T-helper 17 cell (primary cell): ENCODE results near the gene PM20D2. TPM values are rescaled to one million over a fixed set of nuclear protein-coding genes. Genes with fewer than 3 reads are reported as not detected.

Source experiments
- ATAC-seq: fragments of 150-1000 bp; cut with Tn5 transposase; 2 replicates; pipeline ENCODE4 v1.10.0; 2021; ENCODE audit warnings: mild to moderate bottlenecking, moderate library complexity
- DNase-seq, 3 donors: peaks; one replicate each; pipeline versions ENCODE4 v3.0.0 to v3.0.0-alpha.2; 2020 to 2021
- H3K9me3 ChIP-seq: one replicate; pipeline ENCODE4 v1.7.0; 2013; ENCODE audit warnings: low read length, mild to moderate bottlenecking; ENCODE audit not compliant: control insufficient read depth, poor library complexity, severe bottlenecking
- H3K27ac Mint-ChIP-seq: one replicate; pipeline ENCODE4 v1.8.0; 2022; ENCODE audit warnings: mild to moderate bottlenecking, moderate library complexity, mixed read lengths
- H3K27me3 Mint-ChIP-seq: one replicate; pipeline ENCODE4 v1.8.0; 2022; ENCODE audit warnings: mixed read lengths
- H3K36me3 Mint-ChIP-seq: one replicate; pipeline ENCODE4 v1.8.0; 2022; ENCODE audit warnings: low read depth, mixed read lengths
- H3K4me1 Mint-ChIP-seq: one replicate; pipeline ENCODE4 v1.8.0; 2022; ENCODE audit warnings: mild to moderate bottlenecking, mixed read lengths
- H3K4me3 Mint-ChIP-seq: one replicate; pipeline ENCODE4 v1.8.0; 2022; ENCODE audit warnings: mild to moderate bottlenecking, moderate library complexity, mixed read lengths
- total RNA-seq, 4 donors: library from RNA in 2 of 4; stranded (reverse) in 2 of 4; gene quantifications; one replicate each; pipeline ENCODE4 v1.2.3 and lab custom pipeline; 2022 to 2026

PM20D2 gene
- total RNA-seq, 2 donors from 2014 or later = 4.2 to 5.5 TPM

GRCh38 chr6:89198235-89198634 lies 52.4 kb downstream of the PM20D2 start:
- no peaks in the 10 kb centered on the region for H3K4me1 Mint-ChIP-seq
- no peak overlapping the region for H3K27ac Mint-ChIP-seq
- peaks cover 2% of the 10 kb centered on the region for H3K27me3 Mint-ChIP-seq
- H3K9me3 ChIP-seq = no peaks in the 10 kb centered on the region
- no peak for DNase-seq
- no peaks in the 10 kb centered on the region for H3K36me3 Mint-ChIP-seq
- H3K4me3 Mint-ChIP-seq = no peak overlapping the region
- ATAC-seq = no peak

DNA sequence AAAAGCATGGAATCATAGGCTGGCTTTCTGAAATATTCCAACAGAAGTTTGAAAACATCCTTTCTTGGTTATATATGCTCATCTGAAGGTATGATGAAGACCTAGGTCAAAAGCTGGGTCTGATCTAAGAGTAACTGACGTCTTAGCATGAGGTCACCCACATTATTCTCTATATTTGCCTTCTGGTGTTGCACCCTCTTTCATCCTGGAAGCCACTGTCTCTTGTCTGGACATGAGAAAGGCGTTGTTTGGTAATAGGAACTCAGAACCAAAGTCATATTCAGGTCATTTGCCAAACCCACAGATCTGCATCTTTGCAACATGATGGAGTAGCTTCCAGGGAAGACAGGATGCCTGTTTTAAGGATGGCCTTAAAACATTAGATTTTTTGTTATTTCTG lies 53.7 kb downstream of the PM20D2 start:
- no peak for DNase-seq
- Mint-ChIP-seq H3K27me3 (peaks cover 9% of the 10 kb centered on the region), H3K4me3 (no peak overlapping the region), H3K27ac (no peak overlapping the region), H3K36me3 (no peaks in the 10 kb centered on the region), H3K4me1 (no peaks in the 10 kb centered on the region)
- H3K9me3 ChIP-seq = no peaks in the 10 kb centered on the region
- ATAC-seq = no peak

DNA sequence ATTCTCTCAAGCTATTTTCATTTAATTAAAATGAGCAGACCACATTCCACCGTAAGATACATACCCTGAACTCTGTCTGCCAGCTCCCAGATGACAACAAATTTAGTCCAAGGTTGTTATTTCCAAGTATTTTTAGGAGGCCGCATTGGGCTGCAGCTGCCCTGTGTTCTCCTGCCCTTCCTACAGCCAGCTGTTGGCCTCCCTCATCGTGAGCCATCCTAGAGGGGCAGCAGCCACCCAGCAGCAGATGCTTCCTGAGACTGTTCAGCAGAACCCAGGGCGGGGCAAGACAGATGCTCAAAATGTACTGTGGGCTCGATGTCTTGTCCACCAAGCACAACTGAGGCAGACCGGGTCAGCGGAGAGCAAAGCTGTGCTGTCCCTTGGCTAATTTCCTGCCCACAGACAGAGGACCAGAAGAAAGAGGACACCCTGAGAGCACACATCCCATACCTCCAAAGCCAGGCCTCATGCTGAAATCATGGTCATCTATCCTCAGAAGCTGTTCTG lies 54.9 kb downstream of the PM20D2 start:
- Mint-ChIP-seq H3K27ac (no peak overlapping the region), H3K36me3 (no peaks in the 10 kb centered on the region), H3K4me1 (no peaks in the 10 kb centered on the region), H3K4me3 (no peak overlapping the region), H3K27me3 (peaks cover 14% of the 10 kb centered on the region)
- H3K9me3 ChIP-seq = no peaks in the 10 kb centered on the region
- DNase-seq (no peak), ATAC-seq (no peak)

- no peaks in the 10 kb centered on the region for H3K9me3 ChIP-seq
- peaks cover 14% of the 10 kb centered on the region for H3K27me3 Mint-ChIP-seq
- DNase-seq (no peak), ATAC-seq (no peak)
- no peaks in the 10 kb centered on the region for H3K36me3 Mint-ChIP-seq
- no peak overlapping the region for H3K4me3 Mint-ChIP-seq
- H3K4me1 Mint-ChIP-seq = no peaks in the 10 kb centered on the region
- no peak overlapping the region for H3K27ac Mint-ChIP-seq
These were observed 58.2 kb downstream of the PM20D2 start for GRCh38 chr6:89204096-89204495.

DNA sequence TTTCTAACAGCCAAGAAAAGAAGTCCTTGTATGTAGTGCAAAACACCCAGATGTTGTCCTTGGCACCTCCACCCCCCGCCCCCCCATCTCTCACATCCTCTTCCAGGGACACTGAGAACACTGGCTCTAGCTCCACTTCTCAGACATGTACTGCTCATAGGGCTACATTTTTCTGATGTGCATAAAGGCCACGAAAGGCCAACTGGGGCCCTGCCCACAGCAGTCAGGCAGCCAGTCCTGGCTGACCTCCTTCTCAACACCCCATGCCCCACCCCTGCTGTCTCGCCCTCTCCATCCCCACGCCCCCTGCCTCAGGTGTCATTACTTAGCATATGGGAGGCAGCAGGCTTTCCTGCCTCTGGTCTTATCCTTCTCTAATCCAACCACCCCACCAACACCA lies 60.0 kb downstream of the PM20D2 start:
- no peak overlapping the region for H3K4me3 Mint-ChIP-seq

GRCh38 chr6:89208551-89208950 lies 62.7 kb downstream of the PM20D2 start:
- peaks cover 21% of the 10 kb centered on the region for H3K27me3 Mint-ChIP-seq
- no peak overlapping the region for H3K27ac Mint-ChIP-seq
- no peak for ATAC-seq
- peaks cover 6% of the 10 kb centered on the region for H3K36me3 Mint-ChIP-seq
- H3K4me1 Mint-ChIP-seq = no peaks in the 10 kb centered on the region
- DNase-seq = no peak
- H3K4me3 Mint-ChIP-seq = no peak overlapping the region
- H3K9me3 ChIP-seq = no peaks in the 10 kb centered on the region

More for the DNA sequence above, 60.0 kb downstream of the PM20D2 start:
- no peaks in the 10 kb centered on the region for H3K9me3 ChIP-seq
- DNase-seq (no peak), ATAC-seq (no peak)
- Mint-ChIP-seq H3K36me3 (peaks cover 2% of the 10 kb centered on the region), H3K4me1 (no peaks in the 10 kb centered on the region), H3K27ac (no peak overlapping the region), H3K27me3 (peaks cover 19% of the 10 kb centered on the region)

GRCh38 chr6:89209457-89209856 lies 63.6 kb downstream of the PM20D2 start:
- Mint-ChIP-seq H3K36me3 (peaks cover 6% of the 10 kb centered on the region), H3K27me3 (peaks cover 16% of the 10 kb centered on the region), H3K4me1 (no peaks in the 10 kb centered on the region), H3K4me3 (no peak overlapping the region), H3K27ac (no peak overlapping the region)
- DNase-seq (no peak), ATAC-seq (no peak)
- H3K9me3 ChIP-seq = no peaks in the 10 kb centered on the region

GRCh38 chr6:89212472-89212871 lies 66.6 kb downstream of the PM20D2 start:
- ATAC-seq (no peak), DNase-seq (no peak)
- Mint-ChIP-seq H3K27me3 (peaks cover 22% of the 10 kb centered on the region), H3K4me1 (no peaks in the 10 kb centered on the region), H3K36me3 (peaks cover 6% of the 10 kb centered on the region), H3K4me3 (no peak overlapping the region), H3K27ac (no peak overlapping the region)
- H3K9me3 ChIP-seq = no peaks in the 10 kb centered on the region

- no peak for ATAC-seq
- H3K36me3 Mint-ChIP-seq = peaks cover 6% of the 10 kb centered on the region
- peaks cover 29% of the 10 kb centered on the region for H3K27me3 Mint-ChIP-seq
- H3K9me3 ChIP-seq = no peaks in the 10 kb centered on the region
- no peak overlapping the region for H3K4me3 Mint-ChIP-seq
- DNase-seq = no peak
- no peak overlapping the region for H3K27ac Mint-ChIP-seq
- H3K4me1 Mint-ChIP-seq = no peaks in the 10 kb centered on the region
These were observed 68.3 kb downstream of the PM20D2 start for GRCh38 chr6:89214197-89214596.

Other genes with a start within 250 kb of the PM20D2 start
- 10 to 100 TPM; 17.6 to 23.0 TPM for gene RNGTT, start 182.4 kb upstream of the PM20D2 start, total RNA-seq
- 100 to 1,000 TPM; 671 to 837 TPM for gene PNRC1, start 65.3 kb upstream of the PM20D2 start, total RNA-seq
- not detected for gene SRSF12, start 28.0 kb upstream of the PM20D2 start, total RNA-seq
- not detected for gene GABRR1, start 71.3 kb downstream of the PM20D2 start, total RNA-seq
- gene GABRR2, start 169.2 kb downstream of the PM20D2 start, total RNA-seq = 1 to 10 TPM in 1 of 2 donors, under 1 TPM in 1; 0.65 to 1.4 TPM
- gene UBE2J1, start 206.7 kb downstream of the PM20D2 start, total RNA-seq = 10 to 100 TPM; 32.1 to 35.2 TPM